Neutrophil (primary cell): ENCODE results near the gene GMEB2.

Source experiments
- H3K27ac ChIP-seq: fragments of 200-600 bp; sonication (generic); 2 replicates; pipeline ENCODE4 v1.5.1; 2016; ENCODE audit warnings: mild to moderate bottlenecking, moderate library complexity
- H3K27me3 ChIP-seq: fragments of 200-600 bp; sonication (generic); 2 replicates; pipeline ENCODE4 v1.6.0; 2016; ENCODE audit warnings: mild to moderate bottlenecking
- H3K36me3 ChIP-seq: fragments of 200-600 bp; sonication (generic); 2 replicates; pipeline ENCODE4 v1.5.1; 2017
- H3K4me1 ChIP-seq, 2 experiments: fragments of 200-600 bp in 1 of 2; sonication (generic) in 1 of 2; 1 replicate in 1 of 2; 2 replicates in 1 of 2; pipeline versions ENCODE4 v1.5.1 to v1.6.1; 2013 to 2016; ENCODE audit warnings: low read depth in 1 of 2, low read length in 1 of 2, mild to moderate bottlenecking in 1 of 2, moderate library complexity in 1 of 2; ENCODE audit not compliant: control insufficient read depth in 1 of 2, insufficient read depth in 1 of 2
- H3K4me3 ChIP-seq, 2 experiments: fragments of 200-600 bp in 1 of 2; sonication (generic) in 1 of 2; 1 replicate in 1 of 2; 2 replicates in 1 of 2; pipeline ENCODE4 v1.5.1; 2013 to 2016; ENCODE audit warnings: low read depth in 1 of 2, low read length in 1 of 2, mild to moderate bottlenecking in 1 of 2, moderate library complexity in 1 of 2
- H3K9me3 ChIP-seq: fragments of 200-600 bp; sonication (generic); 2 replicates; pipeline ENCODE4 v1.5.1; 2016
- CTCF ChIP-seq: fragments of 200-600 bp; sonication (generic); IDR thresholded peaks from 2 replicates; pipeline ENCODE4 v1.5.1; 2016; ENCODE audit warnings: antibody characterized with exemption

Gene GMEB2

GRCh38 chr20:63541371-63541770 is 85.5 kb downstream of the GMEB2 start:
- no peaks in the 10 kb centered on the region for H3K36me3 ChIP-seq
- H3K9me3 ChIP-seq, result no peaks in the 10 kb centered on the region
- H3K4me3 ChIP-seq, result no peak overlapping the region
- H3K4me1 ChIP-seq, result peaks cover 17 to 24% of the 10 kb centered on the region in 2 experiments
- TF ChIP-seq CTCF, result no peak
- no peak overlapping the region for H3K27ac ChIP-seq
- peaks cover 57% of the 10 kb centered on the region for H3K27me3 ChIP-seq

- no peak overlapping the region for H3K4me3 ChIP-seq
- no peak overlapping the region for H3K27ac ChIP-seq
- H3K4me1 ChIP-seq, result peaks cover 17 to 26% of the 10 kb centered on the region in 2 experiments
- TF ChIP-seq CTCF, result no peak
- H3K9me3 ChIP-seq, result no peaks in the 10 kb centered on the region
- H3K27me3 ChIP-seq, result peaks cover 50% of the 10 kb centered on the region
- no peaks in the 10 kb centered on the region for H3K36me3 ChIP-seq
Observed at GRCh38 chr20:63540417-63541186, 86.3 kb downstream of the GMEB2 start.

GRCh38 chr20:63539441-63540370 is 87.2 kb downstream of the GMEB2 start:
- Histone ChIP-seq H3K4me3 (no peak overlapping the region), H3K9me3 (no peaks in the 10 kb centered on the region), H3K27me3 (peaks cover 48% of the 10 kb centered on the region), H3K4me1 (peaks cover 17 to 26% of the 10 kb centered on the region in 2 experiments), H3K36me3 (no peaks in the 10 kb centered on the region), H3K27ac (no peak overlapping the region)
- no peak for TF ChIP-seq CTCF

GRCh38 chr20:63539092-63539430 is 87.8 kb downstream of the GMEB2 start:
- TF ChIP-seq CTCF, result no peak

GRCh38 chr20:63538204-63539091 is 88.5 kb downstream of the GMEB2 start:
- Histone ChIP-seq H3K4me1 (peaks cover 17 to 26% of the 10 kb centered on the region in 2 experiments), H3K9me3 (no peaks in the 10 kb centered on the region), H3K27ac (peak overlapping the region; percentile 79), H3K27me3 (peaks cover 51% of the 10 kb centered on the region), H3K36me3 (no peaks in the 10 kb centered on the region), H3K4me3 (peak overlapping the region; percentile 58 to 68)
- TF ChIP-seq CTCF, result no peak

More at GRCh38 chr20:63539092-63539430, 87.8 kb downstream of the GMEB2 start:
- Histone ChIP-seq H3K27ac (no peak overlapping the region), H3K36me3 (no peaks in the 10 kb centered on the region), H3K27me3 (peaks cover 48% of the 10 kb centered on the region), H3K9me3 (no peaks in the 10 kb centered on the region), H3K4me1 (peaks cover 17 to 26% of the 10 kb centered on the region in 2 experiments), H3K4me3 (no peak overlapping the region)
